ENCODE measurements around the gene FOXD4.
"Not testable (repeated sequence)": the region's sequence is repeated elsewhere in the genome, so short reads cannot be mapped to it uniquely, and the experiment has no call there.

FOXD4 gene

GRCh38 chr9:73076-73899, 44.9 kb downstream of the FOXD4 start:
- H3K9ac ChIP-seq (ENCODE audit: low read length in 5 of 5), result not testable (repeated sequence)

More at GRCh38 chr9:73076-73899, 44.9 kb downstream of the FOXD4 start:
- H3K27ac ChIP-seq (ENCODE audit: low read depth, low read length); H3K36me3 ChIP-seq (ENCODE audit: control insufficient read depth in 5 of 5, insufficient read depth in 5 of 5, low read length in 5 of 5); H3K9me3 ChIP-seq (ENCODE audit: control insufficient read depth in 5 of 5, low read length in 5 of 5); H3K27me3 ChIP-seq (ENCODE audit: control insufficient read depth in 5 of 5, insufficient read depth in 4 of 5, low read length in 5 of 5); H3K4me1 ChIP-seq (ENCODE audit: control insufficient read depth in 5 of 5, insufficient read depth in 5 of 5, low read length in 5 of 5): not testable (repeated sequence)
- H3K4me3 ChIP-seq (ENCODE audit: low read depth in 1 of 5, low read length in 5 of 5), result peak overlapping the region in 4 of 5 donors; percentile 42 to 65 (median 50)

All from subcutaneous abdominal adipose tissue (tissue), 5 donors.